PFSK-1 (cell line): ENCODE measurements around the gene OAT.

Experiments
- POLR2AphosphoS5 ChIP-seq: IDR thresholded peaks from 2 replicates; pipeline ENCODE4 v1.6.1; 2012; ENCODE audit warnings: low read depth, mild to moderate bottlenecking, control low read depth, low read length, moderate library complexity
- REST ChIP-seq, 2 experiments: IDR thresholded peaks; 2 replicates each; pipeline versions ENCODE4 v1.6.1 to v1.8.0; 2011 to 2012; ENCODE audit warnings: low read depth in 2 of 2, low read length in 2 of 2, control low read depth in 1 of 2, inconsistent platforms in 1 of 2, mild to moderate bottlenecking in 1 of 2, moderate library complexity in 1 of 2; ENCODE audit not compliant: insufficient read depth in 1 of 2
- SIN3A ChIP-seq: IDR thresholded peaks from 2 replicates; pipeline ENCODE4 v1.6.1; 2012; ENCODE audit warnings: mild to moderate bottlenecking, low read length, moderate library complexity, borderline replicate concordance; ENCODE audit not compliant: insufficient read depth
- TAF1 ChIP-seq: IDR thresholded peaks from 2 replicates; pipeline ENCODE4 v1.6.1; 2012; ENCODE audit warnings: low read length, control low read depth, borderline replicate concordance; ENCODE audit not compliant: insufficient read depth

DNA sequence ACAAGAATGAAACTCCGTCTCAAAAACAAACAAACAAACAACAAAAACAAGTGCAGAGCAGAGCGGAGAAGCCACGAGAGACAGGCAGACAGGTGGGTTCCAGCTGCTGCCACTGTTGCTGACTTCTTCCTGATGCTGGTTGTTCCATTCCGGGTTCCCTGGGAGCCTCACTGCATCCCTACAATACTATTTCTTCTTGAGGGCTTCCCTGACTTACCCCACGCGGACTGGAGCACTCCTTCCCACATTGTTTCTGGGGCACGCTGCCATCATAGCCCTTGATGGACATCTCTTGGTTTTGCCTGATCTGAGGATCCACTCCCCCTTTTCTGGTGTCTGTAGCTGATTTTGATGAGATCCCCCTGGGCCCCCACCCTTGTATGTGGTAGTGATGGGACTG, 36.7 kb upstream of the OAT start:
- no peak for TF ChIP-seq REST (IDR thresholded peaks at IDR 0.05; ENCODE audit: insufficient read depth in 1 of 2, low read depth in 2 of 2, low read length in 2 of 2)
- TF ChIP-seq POLR2AphosphoS5, result no peak
- no peak for TF ChIP-seq TAF1
- TF ChIP-seq SIN3A, result no peak
